B cell (primary cell): ENCODE measurements around the gene TPSB2. TPM values are rescaled to one million over a fixed set of nuclear protein-coding genes. Genes with fewer than 3 reads are reported as not detected.

Experiments
- ATAC-seq: fragments of 200-7000 bp; cut with Tn5 transposase; one replicate; pipeline ENCODE4 v1.10.0; 2021; ENCODE audit warnings: low read depth, mild to moderate bottlenecking, moderate number of reproducible peaks, moderate library complexity
- CTCF ChIA-PET: fragments of 350-600 bp; sonication (Branson Sonifier 250); formaldehyde crosslinking; loops from one replicate; lab custom pipeline; 2021; ENCODE audit warnings: antibody characterized with exemption, inconsistent platforms; lab: Charles Lee
- POLR2A ChIA-PET: fragments of 350-600 bp; sonication (Branson Sonifier 250); formaldehyde crosslinking; loops from one replicate; lab custom pipeline; 2021; ENCODE audit warnings: antibody characterized with exemption; lab: Charles Lee
- DNase-seq: peaks from one replicate; pipeline ENCODE4 v3.0.0; 2013
- H2AFZ ChIP-seq: 2 replicates; pipeline ENCODE4 v1.6.1; 2012; ENCODE audit warnings: mild to moderate bottlenecking, low read depth, low read length; ENCODE audit not compliant: insufficient read depth, poor library complexity, severe bottlenecking
- H3K27ac ChIP-seq, 2 donors: 1 replicate in 1 of 2; 2 replicates in 1 of 2; pipeline ENCODE4 v1.5.1; 2012 to 2013; ENCODE audit warnings: low read length in 2 of 2, mild to moderate bottlenecking in 2 of 2, moderate library complexity in 1 of 2
- H3K27me3 ChIP-seq, 4 experiments: fragments of 200-600 bp in 1 of 4; sonication (generic) in 1 of 4; replicated peaks in 1 of 4; 1 replicate in 2 of 4; 2 replicates in 2 of 4; pipeline versions ENCODE4 v1.6.1 to v1.7.0; 2013 to 2016; ENCODE audit warnings: low read length in 3 of 4, mild to moderate bottlenecking in 2 of 4, mixed read lengths in 1 of 4, moderate library complexity in 1 of 4; ENCODE audit not compliant: insufficient read depth in 4 of 4, control insufficient read depth in 3 of 4; ENCODE audit errors: control extremely low read depth in 1 of 4
- H3K36me3 ChIP-seq, 2 experiments: replicated peaks in 1 of 2; 1 replicate in 1 of 2; 2 replicates in 1 of 2; pipeline versions ENCODE4 v1.6.1 to v1.7.1; 2013; ENCODE audit warnings: low read length in 1 of 2; ENCODE audit not compliant: insufficient read depth in 2 of 2, control insufficient read depth in 1 of 2; ENCODE audit errors: control extremely low read depth in 1 of 2, extremely low read depth in 1 of 2
- H3K4me1 ChIP-seq, 2 donors: fragments of 200-600 bp in 1 of 2; sonication (generic) in 1 of 2; 1 replicate in 1 of 2; 2 replicates in 1 of 2; pipeline versions ENCODE4 v1.5.1 to v1.6.1; 2013 to 2017; ENCODE audit warnings: low read length in 2 of 2; ENCODE audit not compliant: control insufficient read depth in 2 of 2, insufficient read depth in 2 of 2
- H3K4me2 ChIP-seq: replicated peaks from 2 replicates; pipeline ENCODE3; 2012; ENCODE audit warnings: mild to moderate bottlenecking, low read depth, low read length; ENCODE audit not compliant: poor library complexity, severe bottlenecking
- H3K4me3 ChIP-seq, 5 experiments: fragments of 200-600 bp in 1 of 5; sonication (generic) in 1 of 5; 1 replicate in 3 of 5; 2 replicates in 2 of 5; pipeline versions ENCODE4 v1.5.1 to v1.7.0; 2011 to 2016; ENCODE audit warnings: low read length in 4 of 5, mild to moderate bottlenecking in 4 of 5, low read depth in 2 of 5, control low read depth in 1 of 5, moderate library complexity in 1 of 5; ENCODE audit not compliant: insufficient read depth in 1 of 5; ENCODE audit errors: control extremely low read depth in 1 of 5, extremely low read depth in 1 of 5
- H3K79me2 ChIP-seq: fragments of 200-600 bp; sonication (generic); one replicate; pipeline ENCODE4 v1.6.0; 2016; ENCODE audit warnings: low read length; ENCODE audit not compliant: control insufficient read depth, insufficient read depth
- H3K9ac ChIP-seq: fragments of 200-600 bp; sonication (generic); 2 replicates; pipeline ENCODE4 v1.6.1; 2017; ENCODE audit warnings: mild to moderate bottlenecking, low read length, moderate library complexity
- H3K9me3 ChIP-seq, 3 donors: one replicate each; pipeline versions ENCODE4 v1.6.1 to v1.7.1; 2013; ENCODE audit warnings: low read length in 2 of 3; ENCODE audit not compliant: control insufficient read depth in 2 of 3, insufficient read depth in 1 of 3; ENCODE audit errors: control extremely low read depth in 1 of 3
- H4K20me1 ChIP-seq: 2 replicates; pipeline ENCODE4 v1.6.0; 2012; ENCODE audit warnings: mild to moderate bottlenecking, low read length; ENCODE audit not compliant: insufficient read depth, control insufficient read depth, poor library complexity, severe bottlenecking
- H3K27ac Mint-ChIP-seq: one replicate; pipeline ENCODE4 v1.8.0; 2021; ENCODE audit warnings: mixed read lengths
- H3K27me3 Mint-ChIP-seq: one replicate; pipeline ENCODE4 v1.8.0; 2021; ENCODE audit warnings: mixed read lengths
- H3K4me1 Mint-ChIP-seq: one replicate; pipeline ENCODE4 v1.8.0; 2021; ENCODE audit warnings: mixed read lengths
- H3K4me3 Mint-ChIP-seq: one replicate; pipeline ENCODE4 v1.8.0; 2021; ENCODE audit warnings: mixed read lengths
- H3K9me3 Mint-ChIP-seq: one replicate; pipeline ENCODE4 v1.8.0; 2022; ENCODE audit warnings: mixed read lengths; ENCODE audit not compliant: insufficient read depth
- CTCF ChIP-seq: fragments of 200-600 bp; IDR thresholded peaks from one replicate; pipeline ENCODE4 v1.8.0; 2022; ENCODE audit warnings: antibody characterized with exemption, mild to moderate bottlenecking
- EZH2 ChIP-seq: IDR thresholded peaks from 2 replicates; pipeline ENCODE4 v1.6.1; 2012; ENCODE audit warnings: borderline replicate concordance, low read depth, mild to moderate bottlenecking, moderate library complexity, low read length; ENCODE audit not compliant: insufficient read depth, poor library complexity, severe bottlenecking
- WGBS: methylation state at CpG from one replicate; pipeline ENCODE4 v1.1.5; 2013; ENCODE audit warnings: missing lambda C conversion rate; ENCODE audit not compliant: insufficient coverage; 5-methylcytosine and 5-hydroxymethylcytosine counted together
- intact Hi-C: fragments of 100-400 bp; cut with micrococcal nuclease; formaldehyde crosslinking; loops from one replicate; pipeline ENCODE4 v1.10.0; 2022
- polyA plus RNA-seq: library from polyadenylated mRNA; depleted of rRNA; stranded (reverse); fragments of >200 nt; gene quantifications from 2 replicates; pipeline ENCODE4 v1.2.3, GENCODE V29; 2012
- total RNA-seq, 2 donors: library from RNA; stranded (reverse); fragments of 120-200 nt in 1 of 2; gene quantifications; 1 replicate in 1 of 2; 2 replicates in 1 of 2; pipeline versions ENCODE4 v1.2.3 to v1.2.4, GENCODE V29; 2013 to 2022

TPSB2 gene
- total and polyA plus RNA-seq, 2 donors (not counting 1 experiment from before 2014, with no cell fraction given): not detected

GRCh38 chr16:1213231-1213630, 16.8 kb downstream of the TPSB2 start:
- no peak overlapping the region for H3K27ac ChIP-seq
- Mint-ChIP-seq H3K4me1 (no peaks in the 10 kb centered on the region), H3K27ac (no peak overlapping the region), H3K9me3 (no peaks in the 10 kb centered on the region), H3K4me3 (no peak overlapping the region), H3K27me3 (no peaks in the 10 kb centered on the region)
- intact Hi-C loops: no loop called here
- POLR2A ChIA-PET: no interaction called here
- no peak overlapping the region for H3K9ac ChIP-seq
- CTCF ChIA-PET: no interaction called here
- TF ChIP-seq EZH2: no peak
- TF ChIP-seq CTCF: no peak
- no peak for DNase-seq
- H3K79me2 ChIP-seq: no peaks in the 10 kb centered on the region
- ATAC-seq: no peak
- H3K27me3 ChIP-seq: no peaks in the 10 kb centered on the region
- H2AFZ ChIP-seq: no peak overlapping the region
- H3K4me3 ChIP-seq: no peak overlapping the region
- H3K36me3 ChIP-seq: no peaks in the 10 kb centered on the region
- no peak overlapping the region for H3K4me2 ChIP-seq
- no peaks in the 10 kb centered on the region for H4K20me1 ChIP-seq
- no peaks in the 10 kb centered on the region for H3K4me1 ChIP-seq
- H3K9me3 ChIP-seq: no peaks in the 10 kb centered on the region
- 79% methylated on average over 8 of the region's 8 CpGs for WGBS

- Histone ChIP-seq H3K4me2 (no peak overlapping the region), H3K4me1 (no peaks in the 10 kb centered on the region), H3K36me3 (no peaks in the 10 kb centered on the region), H3K9me3 (no peaks in the 10 kb centered on the region), H3K27ac (no peak overlapping the region), H3K79me2 (no peaks in the 10 kb centered on the region), H2AFZ (no peak overlapping the region), H4K20me1 (no peaks in the 10 kb centered on the region), H3K4me3 (no peak overlapping the region), H3K27me3 (no peaks in the 10 kb centered on the region), H3K9ac (no peak overlapping the region)
- WGBS: 92% methylated on average over 40 of the region's 40 CpGs
- H3K4me1 Mint-ChIP-seq: no peaks in the 10 kb centered on the region
- TF ChIP-seq EZH2: no peak
- TF ChIP-seq CTCF: no peak
- H3K27ac Mint-ChIP-seq: no peak overlapping the region
- POLR2A ChIA-PET: no interaction called here
- CTCF ChIA-PET: no interaction called here
- H3K9me3 Mint-ChIP-seq: no peaks in the 10 kb centered on the region
- no peak overlapping the region for H3K4me3 Mint-ChIP-seq
- intact Hi-C loops: no loop called here
- DNase-seq (no peak), ATAC-seq (no peak)
- no peaks in the 10 kb centered on the region for H3K27me3 Mint-ChIP-seq
Observed at GRCh38 chr16:1212616-1213194, 17.3 kb downstream of the TPSB2 start.
